ENCODE data around the gene DHRS2. TPM values are rescaled to one million over a fixed set of nuclear protein-coding genes. Genes with fewer than 3 reads are reported as not detected.
"Not testable (repeated sequence)": the region's sequence is repeated elsewhere in the genome, so short reads cannot be mapped to it uniquely, and the experiment has no call there.

The DHRS2 gene
- total RNA-seq, 4 donors from 2014 or later: 0.63 to 0.66 TPM; not detected in 2

DNA sequence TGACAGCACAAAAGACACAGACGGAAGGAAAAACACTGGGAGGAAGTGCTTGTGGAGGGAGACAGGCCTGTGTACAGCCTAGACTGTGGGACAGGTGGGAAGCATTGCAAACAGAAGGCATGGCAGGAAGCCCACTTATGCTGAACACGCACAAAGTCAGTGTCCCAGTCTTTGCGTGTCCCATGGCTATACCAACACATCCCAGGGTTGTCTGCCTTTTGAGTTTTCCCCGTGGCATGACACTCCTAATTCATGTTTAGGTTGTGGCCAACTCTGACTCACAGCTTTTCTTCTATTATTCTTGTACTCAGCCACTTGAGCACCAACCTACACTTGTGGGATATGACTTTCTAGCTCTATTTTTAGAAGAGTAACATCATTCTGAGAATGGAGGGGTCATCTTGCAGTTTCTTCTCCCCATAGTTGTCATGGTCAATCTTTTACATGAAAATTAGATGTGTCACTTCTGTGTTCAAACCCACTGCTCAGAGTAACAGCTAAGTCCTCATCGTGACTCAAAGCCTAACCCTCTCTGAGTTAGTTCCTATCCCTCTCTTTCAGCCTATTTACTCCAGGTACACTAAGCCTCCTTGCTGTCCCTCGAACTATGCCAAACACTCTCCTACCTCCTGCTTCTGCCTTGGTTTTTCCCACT lies 30.1 kb upstream of the DHRS2 start:
- intact Hi-C loops (cut with DNase I): no loop called here
- H3K27ac ChIP-seq (replicated peaks in 1 of 4): no peak overlapping the region
- H3K9me3 ChIP-seq: no peaks in the 10 kb centered on the region
- H3K4me1 ChIP-seq: no peaks in the 10 kb centered on the region
- H3K36me3 ChIP-seq: no peaks in the 10 kb centered on the region
- H3K27me3 ChIP-seq: peaks cover 0 to 16% (median 0%) of the 10 kb centered on the region in 4 donors
- WGBS: 60% methylated on average over 6 of the region's 6 CpGs
- H3K4me3 ChIP-seq: no peak overlapping the region
- DNase-seq (ENCODE audit: extremely low spot score): no peak
- no peak for TF ChIP-seq POLR2AphosphoS5 (IDR thresholded peaks at IDR 0.05)
- TF ChIP-seq EP300 (IDR thresholded peaks at IDR 0.05): no peak
- TF ChIP-seq POLR2A (IDR thresholded peaks at IDR 0.05; ENCODE audit: low read depth): no peak
- TF ChIP-seq, protein P1, sequence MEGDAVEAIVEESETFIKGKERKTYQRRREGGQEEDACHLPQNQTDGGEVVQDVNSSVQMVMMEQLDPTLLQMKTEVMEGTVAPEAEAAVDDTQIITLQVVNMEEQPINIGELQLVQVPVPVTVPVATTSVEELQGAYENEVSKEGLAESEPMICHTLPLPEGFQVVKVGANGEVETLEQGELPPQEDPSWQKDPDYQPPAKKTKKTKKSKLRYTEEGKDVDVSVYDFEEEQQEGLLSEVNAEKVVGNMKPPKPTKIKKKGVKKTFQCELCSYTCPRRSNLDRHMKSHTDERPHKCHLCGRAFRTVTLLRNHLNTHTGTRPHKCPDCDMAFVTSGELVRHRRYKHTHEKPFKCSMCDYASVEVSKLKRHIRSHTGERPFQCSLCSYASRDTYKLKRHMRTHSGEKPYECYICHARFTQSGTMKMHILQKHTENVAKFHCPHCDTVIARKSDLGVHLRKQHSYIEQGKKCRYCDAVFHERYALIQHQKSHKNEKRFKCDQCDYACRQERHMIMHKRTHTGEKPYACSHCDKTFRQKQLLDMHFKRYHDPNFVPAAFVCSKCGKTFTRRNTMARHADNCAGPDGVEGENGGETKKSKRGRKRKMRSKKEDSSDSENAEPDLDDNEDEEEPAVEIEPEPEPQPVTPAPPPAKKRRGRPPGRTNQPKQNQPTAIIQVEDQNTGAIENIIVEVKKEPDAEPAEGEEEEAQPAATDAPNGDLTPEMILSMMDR (IDR thresholded peaks at IDR 0.05): no peak

DNA sequence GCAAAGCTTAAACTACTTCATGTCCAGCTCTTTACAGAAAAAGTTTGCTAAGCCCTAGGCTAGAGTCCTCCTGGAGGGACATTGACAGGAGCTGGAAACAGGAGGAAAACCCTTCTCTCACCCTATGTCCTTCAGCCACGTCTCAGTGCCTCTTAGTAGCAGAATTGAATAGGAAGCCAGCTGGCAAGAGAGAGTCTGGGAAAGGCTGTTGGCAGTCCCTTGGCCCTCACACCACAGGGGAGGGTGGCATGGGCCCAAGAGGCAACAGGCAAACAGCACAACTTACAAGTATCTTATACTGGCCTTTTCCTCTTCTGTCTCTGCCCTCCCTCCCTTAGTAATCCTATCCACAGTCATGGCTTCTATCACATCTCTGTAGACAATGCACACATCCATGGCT lies 27.7 kb upstream of the DHRS2 start:
- intact Hi-C loops (cut with DNase I): no loop called here
- Histone ChIP-seq H3K4me3 (no peak overlapping the region), H3K27ac (replicated peaks in 1 of 4) (no peak overlapping the region), H3K9me3 (no peaks in the 10 kb centered on the region), H3K4me1 (no peaks in the 10 kb centered on the region), H3K27me3 (peaks cover 0 to 25% (median 0%) of the 10 kb centered on the region in 4 donors), H3K36me3 (no peaks in the 10 kb centered on the region)
- DNase-seq (ENCODE audit: extremely low spot score): no peak
- 50% methylated on average over 1 of the region's 1 CpG for WGBS
- TF ChIP-seq POLR2A (IDR thresholded peaks at IDR 0.05; ENCODE audit: low read depth): no peak
- TF ChIP-seq POLR2AphosphoS5 (IDR thresholded peaks at IDR 0.05): no peak
- TF ChIP-seq EP300 (IDR thresholded peaks at IDR 0.05): no peak
- TF ChIP-seq, protein P1 (IDR thresholded peaks at IDR 0.05): no peak

DNA sequence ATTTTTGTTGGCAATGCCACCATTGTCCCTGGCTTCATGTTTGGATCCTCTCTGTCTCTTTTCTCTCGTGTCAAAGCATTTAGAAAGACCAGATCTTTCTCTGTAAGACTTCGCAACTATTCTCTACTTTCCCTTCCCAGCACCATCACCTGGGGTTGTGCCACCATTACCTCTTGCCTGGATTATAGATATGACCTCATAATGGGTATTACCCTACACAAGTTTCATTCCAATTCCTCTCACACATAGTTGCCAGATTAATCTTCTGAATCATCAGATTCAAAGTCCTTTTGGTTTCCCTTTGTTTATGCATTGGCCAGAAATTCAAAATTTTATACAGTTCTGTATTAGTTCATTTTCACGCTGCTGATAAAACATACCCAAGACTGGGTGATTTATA lies 27.2 kb upstream of the DHRS2 start:
- TF ChIP-seq POLR2AphosphoS5 (IDR thresholded peaks at IDR 0.05) (no peak), EP300 (IDR thresholded peaks at IDR 0.05) (no peak)
- TF ChIP-seq, protein P1 (IDR thresholded peaks at IDR 0.05): no peak
- Histone ChIP-seq H3K36me3 (no peaks in the 10 kb centered on the region), H3K4me3 (no peak overlapping the region), H3K9me3 (no peaks in the 10 kb centered on the region), H3K27ac (replicated peaks in 1 of 4) (no peak overlapping the region), H3K27me3 (peaks cover 0 to 29% (median 0%) of the 10 kb centered on the region in 4 donors), H3K4me1 (no peaks in the 10 kb centered on the region)
- WGBS: 78% methylated on average over 3 of the region's 3 CpGs
- intact Hi-C loops (cut with DNase I): no loop called here
- DNase-seq (ENCODE audit: extremely low spot score): no peak

DNA sequence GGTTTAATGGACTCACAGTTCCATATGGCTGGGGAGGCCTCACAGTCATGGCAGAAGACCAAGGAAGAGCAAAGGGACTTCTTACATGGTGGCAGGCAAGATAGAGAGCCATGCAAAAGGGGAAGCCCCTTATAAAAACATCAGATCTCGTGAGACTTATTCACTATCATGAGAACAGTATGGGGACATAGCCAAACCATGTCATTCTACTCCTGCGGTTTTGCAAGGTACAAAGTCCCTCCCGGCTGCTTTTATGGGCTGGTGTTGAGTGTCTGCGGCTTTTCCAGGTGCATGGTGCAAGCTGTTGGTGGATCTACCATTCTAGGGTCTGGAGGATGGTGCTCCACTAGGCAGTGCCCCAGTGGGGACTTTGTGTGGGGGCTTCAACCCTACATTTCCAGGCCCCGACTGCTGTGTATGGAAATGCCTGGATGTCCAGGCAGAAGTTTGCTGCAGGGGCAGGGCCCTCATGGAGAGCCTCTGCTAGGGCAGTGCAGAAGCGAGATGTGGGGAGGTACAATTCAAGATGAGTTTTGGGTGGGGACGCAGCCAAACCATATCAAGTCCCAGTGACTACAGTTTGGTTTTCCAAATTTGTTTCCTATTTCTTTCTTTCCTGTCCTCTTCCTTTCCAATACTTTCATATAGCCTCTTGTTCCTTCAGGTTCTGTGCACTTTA lies 26.6 kb upstream of the DHRS2 start:
- H3K27ac ChIP-seq (replicated peaks in 1 of 4); DNase-seq (ENCODE audit: extremely low spot score); H3K4me3 ChIP-seq; intact Hi-C loops (cut with DNase I); H3K36me3 ChIP-seq; H3K4me1 ChIP-seq; H3K9me3 ChIP-seq: not testable (repeated sequence)
- peaks cover 0 to 33% (median 0%) of the 10 kb centered on the region in 4 donors for H3K27me3 ChIP-seq
- 62% methylated on average over 7 of the region's 7 CpGs for WGBS

DNA sequence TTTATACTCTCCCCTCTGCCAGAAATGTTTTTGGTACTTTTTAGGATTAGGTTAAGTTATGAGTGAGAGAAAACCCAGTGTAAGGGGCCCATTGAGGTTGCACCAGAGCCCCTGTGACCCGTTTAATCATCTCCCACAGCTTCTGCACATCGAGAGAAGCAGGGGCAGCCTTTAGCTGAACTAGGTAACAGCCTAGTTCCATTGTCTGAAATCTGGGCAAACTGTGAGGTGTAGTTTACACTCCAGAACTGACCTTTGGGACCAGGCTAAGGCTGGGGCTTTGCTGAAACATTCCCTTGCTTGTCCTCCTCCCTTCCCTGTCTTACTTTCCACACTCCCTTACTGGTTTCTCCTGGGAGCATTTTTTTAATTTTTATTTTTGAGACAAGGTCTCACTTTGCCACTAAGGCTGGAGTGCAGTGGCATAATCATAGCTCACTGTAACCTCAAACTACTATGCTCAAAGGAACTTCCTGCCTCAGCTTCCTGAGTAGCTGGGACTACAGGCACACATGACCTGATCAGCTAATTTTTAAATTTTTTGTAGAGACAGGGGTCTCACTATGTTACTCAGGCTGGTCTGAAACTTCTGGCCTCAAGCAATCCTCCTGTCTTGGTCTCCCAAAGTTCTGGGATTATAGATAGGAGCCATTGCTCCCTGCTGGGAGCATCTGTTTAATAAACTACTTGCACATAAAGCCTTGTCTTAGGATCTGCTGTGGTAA lies 25.9 kb upstream of the DHRS2 start:
- TF ChIP-seq POLR2A (IDR thresholded peaks at IDR 0.05; ENCODE audit: low read depth) (no peak), EP300 (IDR thresholded peaks at IDR 0.05) (no peak), POLR2AphosphoS5 (IDR thresholded peaks at IDR 0.05) (no peak)
- TF ChIP-seq, protein P1 (IDR thresholded peaks at IDR 0.05): no peak
- no peak for DNase-seq (ENCODE audit: extremely low spot score)
- no peaks in the 10 kb centered on the region for H3K4me1 ChIP-seq
- intact Hi-C loops (cut with DNase I): no loop called here
- H3K9me3 ChIP-seq: no peaks in the 10 kb centered on the region
- 52% methylated on average over 2 of the region's 2 CpGs for WGBS
- H3K27ac ChIP-seq (replicated peaks in 1 of 4): no peak overlapping the region
- H3K27me3 ChIP-seq: peaks cover 0 to 34% (median 0%) of the 10 kb centered on the region in 4 donors
- H3K36me3 ChIP-seq: no peaks in the 10 kb centered on the region
- no peak overlapping the region for H3K4me3 ChIP-seq
